Ovary (tissue), 9 donors: ENCODE results near the gene IL10. TPM values are rescaled to one million over a fixed set of nuclear protein-coding genes. Genes with fewer than 3 reads are reported as not detected.

ENCODE experiments used
- DNase-seq, 5 donors: peaks; one replicate each; pipeline ENCODE4 v3.0.0-alpha.2; 2019 to 2020
- H3K27ac ChIP-seq, 2 donors: fragments of 200-600 bp; one replicate each; pipeline versions ENCODE4 v1.5.1 to v1.8.0; 2019 to 2022
- H3K27me3 ChIP-seq: fragments of 200-600 bp; one replicate; pipeline ENCODE4 v1.8.0; 2022
- H3K36me3 ChIP-seq: fragments of 200-600 bp; sonication (generic); one replicate; pipeline ENCODE4 v1.5.1; 2019
- H3K4me1 ChIP-seq: one replicate; pipeline ENCODE4 v1.8.1; 2013; ENCODE audit warnings: mild to moderate bottlenecking, moderate library complexity; ENCODE audit not compliant: insufficient read depth
- H3K4me3 ChIP-seq: fragments of 200-600 bp; sonication (generic); one replicate; pipeline ENCODE4 v1.5.1; 2017
- H3K9me3 ChIP-seq, 2 donors: fragments of 200-600 bp in 1 of 2; sonication (generic) in 1 of 2; one replicate each; pipeline versions ENCODE4 v1.5.1 to v1.8.1; 2013 to 2019; ENCODE audit warnings: mild to moderate bottlenecking in 1 of 2, moderate library complexity in 1 of 2
- CTCF ChIP-seq, 3 donors: fragments of 450-650 bp in 2 of 3; fragments of 200-600 bp in 1 of 3; IDR thresholded peaks; one replicate each; pipeline versions ENCODE4 v1.5.1 to v1.8.0; 2016 to 2022; ENCODE audit warnings: antibody characterized with exemption in 3 of 3, mild to moderate bottlenecking in 1 of 3
- EP300 ChIP-seq: sonication (generic); formaldehyde crosslinking; IDR thresholded peaks from one replicate; pipeline ENCODE4 v1.6.1; 2017; ENCODE audit warnings: antibody characterized with exemption
- POLR2A ChIP-seq: fragments of 450-650 bp; IDR thresholded peaks from one replicate; pipeline ENCODE4 v1.6.1; 2017; ENCODE audit warnings: antibody characterized with exemption, mild to moderate bottlenecking, moderate library complexity
- WGBS, 3 donors: extraction: QIAGEN DNeasy Blood & Tissue Kit in 1 of 3; methylation state at CpG; one replicate each; pipeline versions ENCODE4 v1.1.5 to v1.1.7; 2013 to 2017; 5-methylcytosine and 5-hydroxymethylcytosine counted together
- intact Hi-C, 4 donors: fragments of 100-400 bp; cut with DNase I; formaldehyde crosslinking; loops; one replicate each; pipeline versions ENCODE4 v1.11.0 to v1.15.1; 2022 to 2023
- polyA plus RNA-seq, 2 donors: library from polyadenylated mRNA; stranded (reverse); fragments of 200-250 nt in 1 of 2; fragments of 350-450 nt in 1 of 2; fragmentation: Illumina TruSeq in 1 of 2; extraction: RNeasy Lipid Tissue Mini Kit (QIAGEN cat#74804) in 1 of 2; gene quantifications; one replicate each; pipeline ENCODE4 v1.2.3, GENCODE V29; 2013 to 2014
- total RNA-seq, 7 donors: library from RNA; depleted of rRNA in 2 of 7; stranded (reverse); fragments of >200 nt in 2 of 7; fragmentation: NEBNext Ultra II Directional in 3 of 7; extraction: Animal tissue kit (Norgen Biotek cat#: 25700) in 3 of 7; gene quantifications; one replicate each; pipeline versions ENCODE4 v1.1.0 to v1.2.4, GENCODE V29; 2016 to 2023
- donor health status: DM: no; HTN: no; CAD: no; lungs with moderate emphysema.
- donor health status: DM: no; HTN: no; CAD: no.
- donor health status: Bipolar disorder and iron deficiency.
- donor health status: DM: yes; HTN: yes; CAD: no.
- donor health status: DM: no; HTN: no; CAD: no.
- donor health status: DM: yes; HTN: yes; CAD: no.

The IL10 gene
- total and polyA plus RNA-seq, 9 donors, result 0.25 to 4.0 (median 1.4) TPM; not detected in 1

GRCh38 chr1:206804156-206804737 is 32.0 kb upstream of the IL10 start:
- no peak overlapping the region for H3K4me3 ChIP-seq
- no peak for TF ChIP-seq CTCF (IDR thresholded peaks at IDR 0.05)
- TF ChIP-seq EP300, result no peak
- TF ChIP-seq POLR2A, result no peak
- no peaks in the 10 kb centered on the region for H3K36me3 ChIP-seq
- WGBS, 3 donors, result 88 to 97% (median 96%) methylated on average over 1 of the region's 1 CpG
- H3K4me1 ChIP-seq, result no peaks in the 10 kb centered on the region
- no peak for DNase-seq
- no peaks in the 10 kb centered on the region for H3K27me3 ChIP-seq
- no peaks in the 10 kb centered on the region for H3K9me3 ChIP-seq
- intact Hi-C loops, result no loop called here
- H3K27ac ChIP-seq, result no peak overlapping the region

- TF ChIP-seq POLR2A, result no peak
- TF ChIP-seq EP300, result no peak
- no peak for TF ChIP-seq CTCF (IDR thresholded peaks at IDR 0.05)
- Histone ChIP-seq H3K9me3 (no peaks in the 10 kb centered on the region), H3K27ac (no peak overlapping the region), H3K27me3 (no peaks in the 10 kb centered on the region), H3K4me3 (no peak overlapping the region), H3K36me3 (no peaks in the 10 kb centered on the region), H3K4me1 (no peaks in the 10 kb centered on the region)
- no peak for DNase-seq
- intact Hi-C loops, result no loop called here
- WGBS, 3 donors, result 75 to 78% (median 76%) methylated on average over 8 of the region's 8 CpGs
Observed at GRCh38 chr1:206803221-206803730, 31.0 kb upstream of the IL10 start.

- intact Hi-C loops, result no loop called here
Observed at GRCh38 chr1:206802401-206802800, 30.1 kb upstream of the IL10 start.

GRCh38 chr1:206801467-206801866 is 29.2 kb upstream of the IL10 start:
- intact Hi-C loops, result no loop called here
- Histone ChIP-seq H3K4me1 (no peaks in the 10 kb centered on the region), H3K9me3 (no peaks in the 10 kb centered on the region), H3K27me3 (no peaks in the 10 kb centered on the region), H3K27ac (no peak overlapping the region), H3K36me3 (no peaks in the 10 kb centered on the region), H3K4me3 (no peak overlapping the region)
- TF ChIP-seq EP300 (no peak), POLR2A (no peak), CTCF (IDR thresholded peaks at IDR 0.05) (no peak)
- 86 to 91% (median 91%) methylated on average over 1 of the region's 1 CpG for WGBS, 3 donors
- DNase-seq, result no peak

More at GRCh38 chr1:206802401-206802800, 30.1 kb upstream of the IL10 start:
- Histone ChIP-seq H3K36me3 (no peaks in the 10 kb centered on the region), H3K27me3 (no peaks in the 10 kb centered on the region), H3K4me1 (no peaks in the 10 kb centered on the region), H3K27ac (no peak overlapping the region), H3K4me3 (no peak overlapping the region), H3K9me3 (no peaks in the 10 kb centered on the region)
- 85 to 92% (median 89%) methylated on average over 4 of the region's 4 CpGs for WGBS, 3 donors
- DNase-seq, result no peak
- TF ChIP-seq POLR2A (no peak), EP300 (no peak), CTCF (IDR thresholded peaks at IDR 0.05) (no peak)
